ENCODE data around the gene LIN52. TPM values are rescaled to one million over a fixed set of nuclear protein-coding genes. Genes with fewer than 3 reads are reported as not detected.

The LIN52 gene
- total RNA-seq, 1 donor from 2014 or later = 13.4 TPM

DNA sequence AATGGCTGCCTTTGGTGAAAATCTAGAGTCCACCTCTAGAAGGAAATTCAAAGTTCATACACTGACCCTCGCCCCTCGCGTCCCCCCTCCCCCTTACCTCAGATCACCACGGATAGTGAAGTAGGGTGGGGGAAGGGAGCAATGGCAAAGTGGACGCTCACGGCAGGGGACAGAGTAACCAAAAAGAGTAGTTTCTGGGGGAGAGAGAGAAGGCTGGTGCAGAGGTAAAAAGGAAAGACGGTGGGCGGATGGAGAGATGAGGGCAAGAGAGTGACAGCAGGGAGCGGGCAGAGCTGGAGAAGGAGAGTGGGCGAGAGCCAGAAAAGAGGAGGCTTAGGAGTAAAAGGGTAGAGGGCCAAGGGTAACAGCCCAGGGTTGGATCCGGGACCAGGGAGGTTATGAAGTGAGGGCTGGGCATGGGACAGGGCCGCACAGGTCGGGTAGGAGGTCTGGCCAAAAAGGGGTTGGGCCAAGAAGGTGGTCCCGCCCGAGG is 926 bp upstream of the LIN52 start:
- peak overlapping the region; percentile 97 for H3K27ac Mint-ChIP-seq
- no peaks in the 10 kb centered on the region for H3K36me3 Mint-ChIP-seq (ENCODE audit: insufficient read depth)
- H3K9me3 Mint-ChIP-seq (ENCODE audit: low read depth) = no peaks in the 10 kb centered on the region
- H3K27me3 Mint-ChIP-seq = no peaks in the 10 kb centered on the region
- peaks cover 25% of the 10 kb centered on the region for H3K4me1 Mint-ChIP-seq (ENCODE audit: low read depth)
- no peak for DNase-seq (ENCODE audit: low spot score, unreplicated experiment)
- peak overlapping the region; percentile 100 for H3K4me3 Mint-ChIP-seq (ENCODE audit: low read depth)
- TF ChIP-seq, protein P1, sequence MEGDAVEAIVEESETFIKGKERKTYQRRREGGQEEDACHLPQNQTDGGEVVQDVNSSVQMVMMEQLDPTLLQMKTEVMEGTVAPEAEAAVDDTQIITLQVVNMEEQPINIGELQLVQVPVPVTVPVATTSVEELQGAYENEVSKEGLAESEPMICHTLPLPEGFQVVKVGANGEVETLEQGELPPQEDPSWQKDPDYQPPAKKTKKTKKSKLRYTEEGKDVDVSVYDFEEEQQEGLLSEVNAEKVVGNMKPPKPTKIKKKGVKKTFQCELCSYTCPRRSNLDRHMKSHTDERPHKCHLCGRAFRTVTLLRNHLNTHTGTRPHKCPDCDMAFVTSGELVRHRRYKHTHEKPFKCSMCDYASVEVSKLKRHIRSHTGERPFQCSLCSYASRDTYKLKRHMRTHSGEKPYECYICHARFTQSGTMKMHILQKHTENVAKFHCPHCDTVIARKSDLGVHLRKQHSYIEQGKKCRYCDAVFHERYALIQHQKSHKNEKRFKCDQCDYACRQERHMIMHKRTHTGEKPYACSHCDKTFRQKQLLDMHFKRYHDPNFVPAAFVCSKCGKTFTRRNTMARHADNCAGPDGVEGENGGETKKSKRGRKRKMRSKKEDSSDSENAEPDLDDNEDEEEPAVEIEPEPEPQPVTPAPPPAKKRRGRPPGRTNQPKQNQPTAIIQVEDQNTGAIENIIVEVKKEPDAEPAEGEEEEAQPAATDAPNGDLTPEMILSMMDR (IDR thresholded peaks at IDR 0.05; ENCODE audit: unreplicated experiment) = no peak

DNA sequence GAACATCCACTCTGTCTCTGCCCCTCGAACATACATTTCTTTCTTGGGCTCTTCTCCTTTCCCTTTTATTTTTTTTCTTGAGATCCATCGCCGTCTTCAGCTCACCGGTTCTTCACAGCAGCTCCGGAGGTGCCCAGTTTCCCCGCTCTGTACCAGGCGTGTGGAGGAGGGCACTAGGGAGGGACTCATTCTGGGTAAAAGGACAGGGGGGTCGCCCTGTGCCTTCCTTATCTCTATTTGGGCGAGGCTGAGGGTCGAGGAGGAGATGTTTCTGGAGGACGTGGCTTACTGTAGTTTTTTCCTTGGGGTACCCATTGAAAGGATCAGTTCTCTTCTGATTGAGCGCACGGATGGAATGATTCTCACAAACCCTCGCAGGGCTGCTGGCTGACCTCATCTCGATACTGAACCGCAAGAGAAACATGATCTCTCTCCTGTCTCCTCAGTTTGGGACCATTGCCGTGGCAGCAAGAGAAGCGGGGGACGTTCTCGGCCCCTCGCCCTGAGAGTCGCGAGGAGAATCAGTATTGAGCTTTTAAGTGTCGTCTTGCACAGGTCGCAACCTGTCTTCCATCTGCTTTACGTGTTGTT is 386 bp downstream of the LIN52 start:
- H3K4me1 Mint-ChIP-seq (ENCODE audit: low read depth) = peaks cover 27% of the 10 kb centered on the region
- peak overlapping the region; percentile 99 for H3K27ac Mint-ChIP-seq
- DNase-seq (ENCODE audit: low spot score, unreplicated experiment) = peak; percentile 14
- no peaks in the 10 kb centered on the region for H3K27me3 Mint-ChIP-seq
- H3K36me3 Mint-ChIP-seq (ENCODE audit: insufficient read depth) = no peaks in the 10 kb centered on the region
- peak overlapping the region; percentile 100 for H3K4me3 Mint-ChIP-seq (ENCODE audit: low read depth)
- TF ChIP-seq, protein P1 (IDR thresholded peaks at IDR 0.05; ENCODE audit: unreplicated experiment) = no peak
- no peaks in the 10 kb centered on the region for H3K9me3 Mint-ChIP-seq (ENCODE audit: low read depth)

DNA sequence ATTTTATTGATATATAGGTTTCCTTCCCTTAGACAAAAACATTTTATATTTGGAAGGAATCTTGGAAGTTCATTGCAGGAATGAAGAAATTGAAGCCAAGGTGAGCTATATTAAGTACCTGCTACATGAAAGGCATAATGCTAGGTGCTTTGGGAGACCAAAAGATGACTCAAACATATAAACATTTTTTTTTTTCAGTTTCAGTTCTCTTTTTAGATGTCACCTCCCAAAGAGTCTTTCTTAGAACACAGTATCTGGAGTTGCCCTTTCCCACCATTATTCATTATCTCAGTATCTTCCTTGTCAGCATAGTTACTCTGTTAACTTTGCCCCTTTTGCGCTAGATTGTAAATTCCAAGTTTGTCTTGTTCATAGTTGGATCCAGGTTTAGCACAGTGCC is 1.1 kb downstream of the LIN52 start:
- peaks cover under 1% of the 10 kb centered on the region for H3K36me3 Mint-ChIP-seq (ENCODE audit: insufficient read depth)
- TF ChIP-seq, protein P1 (IDR thresholded peaks at IDR 0.05; ENCODE audit: unreplicated experiment) = no peak
- no peaks in the 10 kb centered on the region for H3K27me3 Mint-ChIP-seq
- H3K4me3 Mint-ChIP-seq (ENCODE audit: low read depth) = peak overlapping the region; percentile 100
- peaks cover 25% of the 10 kb centered on the region for H3K4me1 Mint-ChIP-seq (ENCODE audit: low read depth)
- peak overlapping the region; percentile 99 for H3K27ac Mint-ChIP-seq
- no peak for DNase-seq (ENCODE audit: low spot score, unreplicated experiment)
- no peaks in the 10 kb centered on the region for H3K9me3 Mint-ChIP-seq (ENCODE audit: low read depth)

DNA sequence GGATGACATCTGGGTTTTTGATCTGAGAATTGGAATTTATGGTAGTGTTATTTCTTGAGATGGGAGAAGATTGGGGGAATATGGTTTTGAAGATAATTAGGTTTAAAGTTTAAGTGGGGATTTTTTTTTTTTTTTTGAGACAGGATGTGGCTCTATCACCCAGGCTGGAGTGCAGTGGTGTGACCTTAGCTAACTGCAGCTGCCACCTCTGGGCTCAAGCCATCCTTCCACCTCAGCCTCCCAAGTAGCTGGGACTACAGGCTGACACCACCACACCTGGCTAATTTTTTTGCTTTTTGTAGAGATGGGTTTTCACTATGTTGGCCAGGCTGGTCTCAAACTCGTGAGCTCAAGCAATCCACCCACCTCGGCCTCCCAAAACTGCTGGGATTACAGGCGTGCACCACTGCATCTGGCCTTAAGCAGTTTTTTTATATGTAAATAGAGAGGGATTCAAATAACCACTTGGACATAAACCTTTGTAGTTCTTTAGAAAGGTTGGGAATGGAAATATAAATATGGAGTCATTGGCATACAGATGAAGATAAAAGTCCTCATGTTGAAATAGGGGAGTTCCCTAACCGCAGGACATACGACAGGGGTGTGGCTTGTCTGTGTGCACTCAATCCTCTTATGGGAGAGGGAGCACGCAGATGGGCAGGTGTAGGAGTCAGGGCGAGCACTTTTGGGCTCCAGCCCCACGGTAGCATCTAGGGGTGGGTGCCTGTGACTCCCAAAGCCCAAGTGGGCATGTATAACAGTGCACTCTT is 4.7 kb downstream of the LIN52 start:
- H3K4me3 Mint-ChIP-seq (ENCODE audit: low read depth) = no peak overlapping the region
- H3K27ac Mint-ChIP-seq = no peak overlapping the region
- no peak for DNase-seq (ENCODE audit: low spot score, unreplicated experiment)
- peaks cover 9% of the 10 kb centered on the region for H3K4me1 Mint-ChIP-seq (ENCODE audit: low read depth)
- TF ChIP-seq, protein P1 (IDR thresholded peaks at IDR 0.05; ENCODE audit: unreplicated experiment) = no peak
- H3K27me3 Mint-ChIP-seq = no peaks in the 10 kb centered on the region
- H3K36me3 Mint-ChIP-seq (ENCODE audit: insufficient read depth) = peaks cover 7% of the 10 kb centered on the region
- H3K9me3 Mint-ChIP-seq (ENCODE audit: low read depth) = no peaks in the 10 kb centered on the region

DNA sequence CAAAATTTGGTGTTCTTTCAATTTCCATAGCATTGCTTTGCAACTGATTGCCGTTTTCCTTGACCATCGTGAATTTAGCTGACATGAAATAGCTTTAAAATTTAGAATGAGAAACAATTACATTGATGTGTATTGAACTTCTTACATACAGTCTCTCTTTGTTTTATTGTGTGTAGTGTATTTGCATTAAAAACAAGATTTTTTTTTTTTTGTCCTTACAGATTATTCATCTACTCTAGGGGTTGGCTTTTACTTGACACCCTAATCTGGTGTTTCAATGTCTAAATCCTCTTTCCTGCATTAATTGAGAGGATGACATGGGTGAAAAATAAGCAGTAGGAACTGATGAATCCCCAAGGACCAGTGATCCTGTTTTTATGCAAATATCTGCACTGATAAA is 20.6 kb downstream of the LIN52 start:
- H3K36me3 Mint-ChIP-seq (ENCODE audit: insufficient read depth) = peaks cover 17% of the 10 kb centered on the region

More for the DNA sequence above, 20.6 kb downstream of the LIN52 start:
- H3K9me3 Mint-ChIP-seq (ENCODE audit: low read depth) = no peaks in the 10 kb centered on the region
- no peaks in the 10 kb centered on the region for H3K4me1 Mint-ChIP-seq (ENCODE audit: low read depth)
- TF ChIP-seq, protein P1 (IDR thresholded peaks at IDR 0.05; ENCODE audit: unreplicated experiment) = no peak
- no peak overlapping the region for H3K27ac Mint-ChIP-seq
- DNase-seq (ENCODE audit: low spot score, unreplicated experiment) = no peak
- no peak overlapping the region for H3K4me3 Mint-ChIP-seq (ENCODE audit: low read depth)
- no peaks in the 10 kb centered on the region for H3K27me3 Mint-ChIP-seq
